ENCODE data around the gene GOT1. TPM values are rescaled to one million over a fixed set of nuclear protein-coding genes. Genes with fewer than 3 reads are reported as not detected.
A peak's percentile ranks its signal among the peaks of the same experiment; 100 is the strongest.

Gene GOT1
- total RNA-seq, 1 experiment from 2014 or later = 59.8 TPM

- Mint-ChIP-seq H3K36me3 (ENCODE audit: insufficient read depth, unreplicated experiment) (peaks cover 29% of the 10 kb centered on the region), H3K4me1 (ENCODE audit: low read depth, unreplicated experiment) (peaks cover 12% of the 10 kb centered on the region), H3K27ac (ENCODE audit: unreplicated experiment) (no peak overlapping the region), H3K9me3 (ENCODE audit: unreplicated experiment) (no peaks in the 10 kb centered on the region), H3K27me3 (ENCODE audit: insufficient read depth, unreplicated experiment) (no peaks in the 10 kb centered on the region), H3K4me3 (ENCODE audit: unreplicated experiment) (no peak overlapping the region)
- BruUV-seq (replicated peaks) = no TSS peak
- H3K4me1 ChIP-seq = no peaks in the 10 kb centered on the region; the same call in 1 of the 2 replicates
- H3K36me3 ChIP-seq (ENCODE audit: control insufficient read depth, insufficient read depth, low read length) = no peaks in the 10 kb centered on the region; the same call in 1 of the 2 replicates
- H3K27me3 ChIP-seq (replicated peaks; ENCODE audit: control insufficient read depth, insufficient read depth, low read length) = no peaks in the 10 kb centered on the region
- H3K4me3 ChIP-seq (ENCODE audit: low read depth, low read length) = no peak overlapping the region
- H3K9me3 ChIP-seq = no peaks in the 10 kb centered on the region
- no peak for TF ChIP-seq CTCF (IDR thresholded peaks at IDR 0.05; ENCODE audit: insufficient read depth in 1 of 2, low read depth in 1 of 2, low read length in 1 of 2, severe bottlenecking in 1 of 2, unreplicated experiment in 1 of 2)
- ChIA-PET POLR2A (no interaction called here), CTCF (no interaction called here)
- no peak for DNase-seq
- intact Hi-C loops (cut with micrococcal nuclease; ENCODE audit: unreplicated experiment) = loop anchor here (10.0 kb wide), 1 partner anchor 262 kb away; no protein-coding TSS in a partner anchor
These were observed 2.5 kb upstream of the GOT1 start for GRCh38 chr10:99432881-99433280.

- H3K27ac Mint-ChIP-seq (ENCODE audit: unreplicated experiment) = no peak overlapping the region
- no peaks in the 10 kb centered on the region for H3K9me3 Mint-ChIP-seq (ENCODE audit: unreplicated experiment)
- TF ChIP-seq CTCF (IDR thresholded peaks at IDR 0.05; ENCODE audit: insufficient read depth in 1 of 2, low read depth in 1 of 2, low read length in 1 of 2, severe bottlenecking in 1 of 2, unreplicated experiment in 1 of 2) = no peak
- peak overlapping the region; percentile 64; the same call in 1 of the 2 replicates for H3K4me3 ChIP-seq (ENCODE audit: low read depth, low read length)
- no peak for DNase-seq
- H3K4me1 Mint-ChIP-seq (ENCODE audit: low read depth, unreplicated experiment) = peaks cover 12% of the 10 kb centered on the region
- POLR2A ChIA-PET = interaction anchor here (2.3 kb wide), 1 partner anchor 188 kb away, joined by 14 read pairs; the partner anchor contains the start of gene SLC25A28
- H3K4me1 ChIP-seq = no peaks in the 10 kb centered on the region; the same call in 1 of the 2 replicates
- no TSS peak for BruUV-seq (replicated peaks)
- H3K36me3 ChIP-seq (ENCODE audit: control insufficient read depth, insufficient read depth, low read length) = no peaks in the 10 kb centered on the region; the same call in none of the 2 replicates
- intact Hi-C loops (cut with micrococcal nuclease; ENCODE audit: unreplicated experiment) = loop anchor here (10.0 kb wide), 1 partner anchor 263 kb away; no protein-coding TSS in a partner anchor
- CTCF ChIA-PET = no interaction called here
- H3K27me3 ChIP-seq (replicated peaks; ENCODE audit: control insufficient read depth, insufficient read depth, low read length) = no peaks in the 10 kb centered on the region
- H3K27me3 Mint-ChIP-seq (ENCODE audit: insufficient read depth, unreplicated experiment) = no peaks in the 10 kb centered on the region
- no peaks in the 10 kb centered on the region for H3K9me3 ChIP-seq
- peaks cover 29% of the 10 kb centered on the region for H3K36me3 Mint-ChIP-seq (ENCODE audit: insufficient read depth, unreplicated experiment)
- H3K4me3 Mint-ChIP-seq (ENCODE audit: unreplicated experiment) = peak overlapping the region; percentile 99
These were observed 1.6 kb upstream of the GOT1 start for GRCh38 chr10:99432047-99432446.

GRCh38 chr10:99431190-99431760 lies 851 bp upstream of the GOT1 start:
- H3K27me3 ChIP-seq (replicated peaks; ENCODE audit: control insufficient read depth, insufficient read depth, low read length) = no peaks in the 10 kb centered on the region
- no peaks in the 10 kb centered on the region; the same call in none of the 2 replicates for H3K36me3 ChIP-seq (ENCODE audit: control insufficient read depth, insufficient read depth, low read length)
- no TSS peak for BruUV-seq (replicated peaks)
- H3K4me3 ChIP-seq (ENCODE audit: low read depth, low read length) = peak overlapping the region; percentile 64
- TF ChIP-seq CTCF (IDR thresholded peaks at IDR 0.05; ENCODE audit: insufficient read depth in 1 of 2, low read depth in 1 of 2, low read length in 1 of 2, severe bottlenecking in 1 of 2, unreplicated experiment in 1 of 2) = no peak
- Mint-ChIP-seq H3K27me3 (ENCODE audit: insufficient read depth, unreplicated experiment) (no peaks in the 10 kb centered on the region), H3K27ac (ENCODE audit: unreplicated experiment) (peak overlapping the region; percentile 97), H3K9me3 (ENCODE audit: unreplicated experiment) (no peaks in the 10 kb centered on the region), H3K36me3 (ENCODE audit: insufficient read depth, unreplicated experiment) (peaks cover 29% of the 10 kb centered on the region), H3K4me1 (ENCODE audit: low read depth, unreplicated experiment) (peaks cover 12% of the 10 kb centered on the region), H3K4me3 (ENCODE audit: unreplicated experiment) (peak overlapping the region; percentile 99)
- H3K4me1 ChIP-seq = no peaks in the 10 kb centered on the region; the same call in 1 of the 2 replicates
- no peaks in the 10 kb centered on the region for H3K9me3 ChIP-seq
- CTCF ChIA-PET = interaction anchor here (0.8 to 1.6 kb wide), 2 partner anchors 19 to 181 kb away, joined by 3 to 4 read pairs; no protein-coding TSS in a partner anchor
- peak; percentile 46 to 49 for DNase-seq
- POLR2A ChIA-PET = interaction anchor here (0.7 to 2.3 kb wide), 13 partner anchors 12 to 228 kb away, joined by 3 to 14 read pairs (median 4); partner anchors contain the start of genes ENTPD7 and SLC25A28
- intact Hi-C loops (cut with micrococcal nuclease; ENCODE audit: unreplicated experiment) = loop anchor here (2.0 to 10.0 kb wide), 2 partner anchors 190 to 264 kb away; partner anchors contain the start of gene SLC25A28

All from Caco-2 (cell line).